Large intestine (tissue), 3 donors: ENCODE results near the gene SCN4B. TPM values are rescaled to one million over a fixed set of nuclear protein-coding genes. Genes with fewer than 3 reads are reported as not detected.

Experiments used
- DNase-seq, 2 donors: peaks; one replicate each; pipeline versions ENCODE4 v3.0.0 to v3.0.0-alpha.2; 2013
- H3K27ac ChIP-seq: one replicate; pipeline ENCODE4 v1.5.1; 2013; ENCODE audit warnings: low read length
- H3K27me3 ChIP-seq: 2 replicates; pipeline ENCODE4 v1.6.1; 2013; ENCODE audit warnings: low read length; ENCODE audit not compliant: control insufficient read depth, insufficient read depth
- H3K36me3 ChIP-seq: 2 replicates; pipeline ENCODE4 v1.6.1; 2013; ENCODE audit warnings: low read length; ENCODE audit not compliant: control insufficient read depth, insufficient read depth
- H3K4me1 ChIP-seq: one replicate; pipeline ENCODE4 v1.6.1; 2013; ENCODE audit warnings: low read length; ENCODE audit not compliant: control insufficient read depth, insufficient read depth
- H3K4me3 ChIP-seq: one replicate; pipeline ENCODE4 v1.5.1; 2013; ENCODE audit warnings: low read length
- H3K9me3 ChIP-seq: one replicate; pipeline ENCODE4 v1.6.1; 2013; ENCODE audit warnings: mild to moderate bottlenecking, low read depth, low read length, moderate library complexity; ENCODE audit not compliant: control insufficient read depth
- WGBS: methylation state at CpG from one replicate; pipeline ENCODE4 v1.1.5; 2013; ENCODE audit warnings: low lambda C conversion rate; ENCODE audit not compliant: insufficient coverage; 5-methylcytosine and 5-hydroxymethylcytosine counted together
- polyA plus RNA-seq: library from polyadenylated mRNA; unstranded; fragments of 120-200 nt; gene quantifications from one replicate; pipeline ENCODE4 v1.2.1, GENCODE V29; 2013

The SCN4B gene
- polyA plus RNA-seq, 1 donor, result 4.2 TPM

GRCh38 chr11:118174006-118174567, 21.5 kb upstream of the SCN4B start:
- H3K4me3 ChIP-seq, result no peak overlapping the region
- no peaks in the 10 kb centered on the region for H3K36me3 ChIP-seq
- no peak for DNase-seq
- no peaks in the 10 kb centered on the region for H3K9me3 ChIP-seq
- no peak overlapping the region for H3K27ac ChIP-seq
- WGBS, result no CpG with 5 or more reads among the region's 9 CpGs
- H3K4me1 ChIP-seq, result peaks cover 16% of the 10 kb centered on the region
- H3K27me3 ChIP-seq, result peaks cover 40% of the 10 kb centered on the region

GRCh38 chr11:118172356-118172755, 19.7 kb upstream of the SCN4B start:
- no peak overlapping the region for H3K4me3 ChIP-seq
- no peaks in the 10 kb centered on the region for H3K9me3 ChIP-seq
- WGBS, result no CpG with 5 or more reads among the region's 9 CpGs
- H3K36me3 ChIP-seq, result no peaks in the 10 kb centered on the region
- H3K27ac ChIP-seq, result no peak overlapping the region
- peaks cover 42% of the 10 kb centered on the region for H3K27me3 ChIP-seq
- DNase-seq, result no peak
- peaks cover 22% of the 10 kb centered on the region for H3K4me1 ChIP-seq

GRCh38 chr11:118171269-118172062, 18.8 kb upstream of the SCN4B start:
- H3K9me3 ChIP-seq, result no peaks in the 10 kb centered on the region
- peak; percentile 55 to 66 for DNase-seq
- peaks cover 44% of the 10 kb centered on the region for H3K27me3 ChIP-seq
- WGBS, result no CpG with 5 or more reads among the region's 29 CpGs
- H3K4me1 ChIP-seq, result peaks cover 22% of the 10 kb centered on the region
- no peak overlapping the region for H3K4me3 ChIP-seq
- H3K36me3 ChIP-seq, result no peaks in the 10 kb centered on the region
- H3K27ac ChIP-seq, result no peak overlapping the region

- Histone ChIP-seq H3K36me3 (no peaks in the 10 kb centered on the region), H3K9me3 (no peaks in the 10 kb centered on the region), H3K27ac (no peak overlapping the region), H3K4me1 (peaks cover 22% of the 10 kb centered on the region), H3K27me3 (peaks cover 40% of the 10 kb centered on the region), H3K4me3 (no peak overlapping the region)
- WGBS, result no CpG with 5 or more reads among the region's 8 CpGs
- no peak for DNase-seq
Observed at GRCh38 chr11:118170882-118171268, 18.3 kb upstream of the SCN4B start.

GRCh38 chr11:118170231-118170630, 17.6 kb upstream of the SCN4B start:
- peaks cover 22% of the 10 kb centered on the region for H3K4me1 ChIP-seq
- no peaks in the 10 kb centered on the region for H3K9me3 ChIP-seq
- 100% methylated on average over 1 of the region's 9 CpGs for WGBS
- peaks cover 37% of the 10 kb centered on the region for H3K27me3 ChIP-seq
- H3K27ac ChIP-seq, result no peak overlapping the region
- H3K36me3 ChIP-seq, result no peaks in the 10 kb centered on the region
- DNase-seq, result no peak
- no peak overlapping the region for H3K4me3 ChIP-seq

GRCh38 chr11:118169300-118170140, 16.9 kb upstream of the SCN4B start:
- DNase-seq, result no peak
- Histone ChIP-seq H3K36me3 (no peaks in the 10 kb centered on the region), H3K27ac (no peak overlapping the region), H3K4me3 (no peak overlapping the region), H3K9me3 (no peaks in the 10 kb centered on the region), H3K27me3 (peaks cover 42% of the 10 kb centered on the region), H3K4me1 (peaks cover 18% of the 10 kb centered on the region)
- no CpG with 5 or more reads among the region's 7 CpGs for WGBS

GRCh38 chr11:118168751-118169150, 16.1 kb upstream of the SCN4B start:
- peak; percentile 64 for DNase-seq
- no peaks in the 10 kb centered on the region for H3K36me3 ChIP-seq
- peaks cover 18% of the 10 kb centered on the region for H3K4me1 ChIP-seq
- H3K4me3 ChIP-seq, result no peak overlapping the region
- no peak overlapping the region for H3K27ac ChIP-seq
- H3K9me3 ChIP-seq, result no peaks in the 10 kb centered on the region
- peaks cover 48% of the 10 kb centered on the region for H3K27me3 ChIP-seq
- no CpG with 5 or more reads among the region's 3 CpGs for WGBS

- no CpG with 5 or more reads among the region's 8 CpGs for WGBS
- DNase-seq, result no peak
- Histone ChIP-seq H3K9me3 (no peaks in the 10 kb centered on the region), H3K27me3 (peaks cover 50% of the 10 kb centered on the region), H3K4me3 (no peak overlapping the region), H3K4me1 (peaks cover 18% of the 10 kb centered on the region), H3K36me3 (no peaks in the 10 kb centered on the region), H3K27ac (no peak overlapping the region)
Observed at GRCh38 chr11:118168316-118168715, 15.7 kb upstream of the SCN4B start.

- no peak overlapping the region for H3K4me3 ChIP-seq
- H3K36me3 ChIP-seq, result no peaks in the 10 kb centered on the region
- no peak overlapping the region for H3K27ac ChIP-seq
- H3K4me1 ChIP-seq, result peaks cover 18% of the 10 kb centered on the region
- WGBS, result no CpG with 5 or more reads among the region's 12 CpGs
- no peaks in the 10 kb centered on the region for H3K9me3 ChIP-seq
- H3K27me3 ChIP-seq, result peaks cover 50% of the 10 kb centered on the region
- no peak for DNase-seq
Observed at GRCh38 chr11:118167906-118168305, 15.3 kb upstream of the SCN4B start.

GRCh38 chr11:118167253-118167652, 14.6 kb upstream of the SCN4B start:
- no peak for DNase-seq
- 100% methylated on average over 1 of the region's 2 CpGs for WGBS
- peaks cover 18% of the 10 kb centered on the region for H3K4me1 ChIP-seq
- no peaks in the 10 kb centered on the region for H3K36me3 ChIP-seq
- H3K4me3 ChIP-seq, result no peak overlapping the region
- H3K27ac ChIP-seq, result no peak overlapping the region
- no peaks in the 10 kb centered on the region for H3K9me3 ChIP-seq
- peaks cover 54% of the 10 kb centered on the region for H3K27me3 ChIP-seq
